ENCODE data around the gene CD96.

Gene CD96

DNA sequence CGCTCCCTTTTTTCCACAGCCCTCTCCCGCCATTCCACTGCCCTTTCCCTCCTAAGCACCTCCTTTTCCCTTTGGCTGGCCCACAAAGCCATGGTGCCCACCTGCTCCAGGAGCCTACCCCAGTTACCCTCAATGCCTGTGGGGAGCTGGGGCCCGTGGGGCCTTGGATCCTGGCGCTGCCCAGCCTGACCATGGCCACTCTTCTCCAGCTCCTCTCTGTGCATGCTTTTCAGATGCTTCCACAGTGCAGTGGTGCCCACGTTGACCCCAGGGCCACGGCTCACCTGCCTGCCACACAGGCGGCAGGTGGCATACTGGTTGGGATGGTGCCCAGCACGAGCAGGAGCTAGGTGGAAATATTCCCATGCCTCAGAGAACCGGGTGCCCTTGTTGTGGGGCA lies 51.7 kb downstream of the CD96 start:
- no peak for DNase-seq (ENCODE audit: low read depth in 2 of 2)

DNA sequence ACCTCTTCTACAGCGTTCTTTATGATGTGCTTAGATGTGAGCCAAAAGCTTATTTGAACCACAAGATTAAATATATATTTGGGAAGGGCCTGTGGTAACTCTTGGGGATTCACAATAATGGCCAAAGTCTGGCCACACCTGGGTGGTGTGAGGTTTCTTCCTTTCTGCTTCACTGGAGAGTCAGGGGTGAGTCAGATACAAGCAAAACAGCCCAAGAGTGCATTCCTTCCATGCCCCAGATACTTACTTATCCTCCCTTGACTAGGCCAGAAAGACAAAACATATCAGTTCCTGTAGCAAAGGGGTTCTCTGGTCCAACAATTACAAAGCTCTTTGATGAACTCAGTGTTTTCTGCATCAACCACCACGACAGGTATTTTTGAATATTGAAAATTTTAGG lies 52.2 kb downstream of the CD96 start:
- no peak for DNase-seq (ENCODE audit: low read depth in 2 of 2)

- no peak for DNase-seq (ENCODE audit: low read depth in 2 of 2)
These were observed 52.8 kb downstream of the CD96 start for GRCh38 chr3:111594781-111595180.

DNA sequence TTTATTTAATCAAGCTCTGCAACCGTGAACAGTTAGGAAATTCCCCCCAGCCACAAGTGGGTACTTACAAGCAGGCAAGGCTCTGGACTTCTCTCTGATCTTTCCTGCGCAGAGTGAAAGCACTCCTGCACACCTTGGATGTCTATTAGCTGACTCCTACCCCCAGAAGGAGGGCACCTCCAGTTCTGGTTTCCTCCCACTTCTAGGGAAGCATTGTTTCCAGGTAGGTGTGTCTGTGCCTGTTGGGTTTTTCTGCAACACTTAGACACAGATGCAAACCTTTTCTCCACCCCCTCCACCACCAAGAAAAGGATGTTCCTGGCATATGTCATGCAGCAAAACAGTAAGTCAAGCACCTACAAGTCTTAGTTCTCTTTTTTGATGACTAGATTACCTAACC lies 53.2 kb downstream of the CD96 start, which contains the start of gene ZBED2:
Gene ZBED2, minus strand, starts transcription at position 115 of the 400 bp plus-strand sequence. CDS start 1,145 bp downstream, outside the sequence.
- DNase-seq (ENCODE audit: low read depth in 2 of 2), result no peak

DNA sequence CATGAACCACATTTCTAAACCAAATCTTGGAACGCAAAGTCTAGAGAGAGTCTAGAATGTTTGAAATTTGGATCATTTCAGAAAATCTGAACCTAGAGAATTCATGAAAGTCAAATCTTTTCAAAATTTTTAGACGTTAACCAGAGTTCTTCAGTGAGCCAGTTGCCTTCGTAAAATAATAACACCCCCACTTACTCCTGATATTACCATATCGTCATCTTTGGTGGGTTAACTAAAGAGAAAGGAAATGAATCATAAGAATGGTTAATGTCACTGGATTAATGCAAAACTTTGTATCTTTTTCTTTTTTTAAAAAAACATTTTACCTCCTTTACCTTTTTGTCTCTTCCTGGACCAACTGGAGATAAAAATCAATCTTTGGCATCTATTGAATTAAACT lies 54.3 kb downstream of the CD96 start:
- no peak for DNase-seq (ENCODE audit: low read depth in 2 of 2)

- no peak for DNase-seq (ENCODE audit: low read depth in 2 of 2)
These were observed 56.1 kb downstream of the CD96 start for GRCh38 chr3:111598139-111598538.

DNA sequence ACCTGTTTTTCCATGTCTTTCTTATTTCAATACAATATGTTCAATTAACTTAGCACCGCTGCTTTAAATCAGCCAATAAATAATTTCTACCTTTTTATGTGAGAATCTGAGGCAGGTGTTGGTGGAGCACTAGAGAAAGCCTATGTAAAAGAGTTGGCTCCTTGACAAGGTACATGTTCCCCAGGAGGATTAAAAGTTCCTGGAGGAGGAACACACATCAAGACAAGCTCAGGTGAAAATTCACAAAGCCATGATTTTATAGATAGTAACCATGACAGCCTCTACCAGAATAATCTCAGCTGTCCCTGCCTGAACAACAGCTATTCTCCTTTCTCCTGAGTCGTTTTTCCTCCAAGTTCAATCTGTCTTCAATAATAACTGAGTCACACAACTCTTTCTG lies 56.6 kb downstream of the CD96 start:
- DNase-seq (ENCODE audit: low read depth in 2 of 2), result no peak

GRCh38 chr3:111601810-111602209 lies 59.8 kb downstream of the CD96 start:
- DNase-seq (ENCODE audit: low read depth in 2 of 2), result no peak

DNA sequence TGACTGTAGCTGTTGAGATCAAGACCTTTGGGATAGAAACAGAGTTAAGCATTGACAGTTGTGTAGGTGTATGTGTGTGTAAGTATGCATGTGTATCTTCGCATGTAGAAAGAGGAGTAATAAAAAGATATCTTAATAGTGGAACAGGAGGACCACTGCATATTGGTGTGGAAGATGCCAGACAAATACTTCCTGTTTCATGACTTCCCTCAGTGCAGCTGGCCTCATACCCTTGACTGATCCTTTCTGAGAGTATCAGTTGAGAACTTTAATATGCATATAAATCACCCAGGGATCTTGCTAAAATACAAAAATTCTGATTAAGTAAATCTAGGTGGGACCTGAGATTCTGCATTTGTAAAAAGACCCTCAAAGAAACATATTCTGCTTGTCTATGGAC lies 61.7 kb downstream of the CD96 start:
- DNase-seq (ENCODE audit: low read depth in 2 of 2), result no peak

DNA sequence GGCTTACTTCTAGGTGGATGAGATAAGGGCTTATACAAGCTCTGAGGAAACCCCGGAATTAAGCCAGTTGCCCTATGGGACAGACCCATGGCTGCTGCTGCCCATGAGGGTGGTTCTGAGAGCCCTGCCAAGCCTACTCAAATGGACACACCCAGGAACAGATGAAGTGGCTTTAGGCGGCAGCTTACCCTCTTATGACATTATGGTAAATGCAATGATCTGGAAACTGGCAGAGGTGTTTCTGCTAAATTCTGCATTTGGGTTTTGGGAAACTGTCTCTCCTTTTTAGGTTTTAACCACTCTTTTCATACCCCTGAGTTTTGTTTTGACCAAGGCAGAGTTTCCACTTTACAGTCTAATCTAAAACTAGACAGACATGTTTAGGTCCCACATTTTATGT lies 62.1 kb downstream of the CD96 start:
- DNase-seq (ENCODE audit: low read depth in 2 of 2), result no peak

DNA sequence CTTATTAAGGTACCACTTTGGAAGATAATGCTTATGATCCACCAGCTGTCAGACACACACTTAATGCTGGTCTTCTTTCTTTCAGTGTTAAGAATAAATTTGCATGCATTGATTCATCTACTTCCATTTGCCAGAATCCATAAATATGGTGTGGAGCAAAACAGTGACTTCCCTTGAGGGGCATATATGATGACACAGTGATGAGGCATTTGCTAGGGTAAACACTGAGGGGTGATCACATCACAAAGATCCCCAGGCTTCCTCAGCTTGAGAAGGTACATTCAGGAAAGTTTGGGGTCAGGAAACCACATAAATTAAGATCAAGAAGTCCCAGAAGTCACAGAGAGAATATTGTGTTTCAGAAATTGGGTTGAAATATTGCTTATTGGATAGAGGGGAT lies 63.0 kb downstream of the CD96 start:
- no peak for DNase-seq (ENCODE audit: low read depth in 2 of 2)

GRCh38 chr3:111605493-111605892 lies 63.5 kb downstream of the CD96 start:
- no peak for DNase-seq (ENCODE audit: low read depth in 2 of 2)

DNA sequence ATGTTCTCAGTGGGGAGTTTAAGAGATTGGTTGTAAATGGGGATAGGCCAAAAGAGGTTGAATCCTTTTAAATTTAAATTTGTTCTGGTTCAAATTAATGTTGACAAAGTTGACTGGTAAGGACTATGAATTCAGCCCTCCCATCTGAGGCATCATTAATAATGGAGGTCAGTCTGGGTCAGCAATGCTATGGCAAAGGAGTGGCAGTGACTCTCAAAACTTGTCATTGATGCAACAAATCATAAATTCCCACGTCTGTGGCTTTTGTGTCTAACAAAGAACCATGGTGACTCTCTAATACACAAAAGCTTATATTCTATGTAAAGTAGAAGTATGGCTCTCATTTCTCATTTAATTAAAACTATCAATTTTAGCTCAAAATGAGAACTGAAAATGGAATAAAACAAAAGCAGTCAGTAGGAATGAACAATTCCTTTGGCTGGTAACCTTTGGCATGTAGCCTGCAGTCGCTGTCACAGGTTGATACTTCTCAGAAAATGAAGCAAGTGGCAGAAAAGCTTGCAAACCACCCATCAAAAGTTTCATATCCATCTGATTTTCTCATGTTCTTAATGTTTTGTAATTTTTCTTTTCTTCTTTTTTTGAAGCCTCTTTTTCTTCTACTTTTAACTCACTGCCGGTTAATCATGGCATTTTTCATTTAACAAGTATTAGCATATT lies 65.4 kb downstream of the CD96 start:
- no peak for DNase-seq (ENCODE audit: low read depth in 2 of 2)

DNA sequence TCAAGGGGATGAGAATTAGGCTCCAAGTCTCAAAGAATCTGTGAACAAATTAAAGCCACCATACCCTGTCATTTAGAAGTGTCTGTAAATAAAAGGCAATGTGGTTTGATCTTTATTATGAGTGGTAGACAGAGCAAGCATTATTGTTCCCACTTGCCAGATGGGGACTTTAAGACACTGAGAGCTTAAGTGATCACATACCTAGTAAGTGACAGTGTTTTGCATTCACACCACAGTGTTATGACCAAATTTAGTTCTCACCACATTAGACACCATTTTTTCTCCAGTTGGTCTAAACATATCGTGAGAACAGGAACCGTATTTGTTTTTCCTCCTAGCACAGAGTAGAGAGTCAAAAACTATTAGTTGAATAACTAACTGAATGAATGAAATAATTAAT lies 66.4 kb downstream of the CD96 start:
- DNase-seq (ENCODE audit: low read depth in 2 of 2), result no peak

DNA sequence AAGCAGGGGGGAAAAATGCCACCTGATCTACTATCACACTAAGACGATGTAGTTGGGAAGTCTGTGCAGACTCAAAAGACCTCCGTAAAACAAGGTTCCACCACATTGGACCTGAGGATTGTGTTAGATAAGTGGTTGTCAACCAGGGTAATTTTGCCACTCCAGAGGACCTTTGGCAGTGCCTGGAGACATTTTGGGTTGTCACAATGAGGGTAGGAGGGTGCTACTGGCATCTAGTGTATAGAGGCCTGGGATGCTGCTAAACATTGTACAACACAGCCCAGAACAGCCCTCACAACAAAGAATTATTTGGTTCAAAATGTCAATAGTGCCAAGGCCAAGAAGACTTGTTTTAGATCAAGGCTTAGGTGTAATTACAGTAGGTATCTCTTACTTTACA lies 67.7 kb downstream of the CD96 start:
- no peak for DNase-seq (ENCODE audit: low read depth in 2 of 2)

- no peak for DNase-seq (ENCODE audit: low read depth in 2 of 2)
These were observed 68.2 kb downstream of the CD96 start for GRCh38 chr3:111610189-111610588.

- no peak for DNase-seq (ENCODE audit: low read depth in 2 of 2)
These were observed 68.6 kb downstream of the CD96 start for GRCh38 chr3:111610612-111611054.

GRCh38 chr3:111613294-111613693 lies 71.3 kb downstream of the CD96 start:
- DNase-seq (ENCODE audit: low read depth in 2 of 2), result no peak

DNA sequence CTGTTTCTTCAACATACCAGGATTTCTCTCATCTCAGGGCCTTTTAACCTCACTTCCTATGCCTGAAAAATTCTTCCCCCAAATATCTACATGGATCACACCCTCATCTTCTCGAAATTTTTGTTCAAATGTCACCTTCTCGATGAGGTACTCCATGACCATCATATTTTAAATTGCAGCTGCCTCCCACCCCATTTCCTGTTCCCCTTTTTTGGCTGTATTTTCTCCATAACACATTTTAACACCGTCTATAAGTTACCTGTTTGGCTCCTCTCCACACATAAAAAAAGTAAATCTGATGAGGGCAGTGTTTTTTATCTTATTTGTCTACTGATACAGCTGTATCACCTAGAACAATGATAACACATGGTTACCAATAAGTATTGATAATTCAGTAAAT lies 73.9 kb downstream of the CD96 start:
- DNase-seq (ENCODE audit: low read depth in 2 of 2), result no peak

DNA sequence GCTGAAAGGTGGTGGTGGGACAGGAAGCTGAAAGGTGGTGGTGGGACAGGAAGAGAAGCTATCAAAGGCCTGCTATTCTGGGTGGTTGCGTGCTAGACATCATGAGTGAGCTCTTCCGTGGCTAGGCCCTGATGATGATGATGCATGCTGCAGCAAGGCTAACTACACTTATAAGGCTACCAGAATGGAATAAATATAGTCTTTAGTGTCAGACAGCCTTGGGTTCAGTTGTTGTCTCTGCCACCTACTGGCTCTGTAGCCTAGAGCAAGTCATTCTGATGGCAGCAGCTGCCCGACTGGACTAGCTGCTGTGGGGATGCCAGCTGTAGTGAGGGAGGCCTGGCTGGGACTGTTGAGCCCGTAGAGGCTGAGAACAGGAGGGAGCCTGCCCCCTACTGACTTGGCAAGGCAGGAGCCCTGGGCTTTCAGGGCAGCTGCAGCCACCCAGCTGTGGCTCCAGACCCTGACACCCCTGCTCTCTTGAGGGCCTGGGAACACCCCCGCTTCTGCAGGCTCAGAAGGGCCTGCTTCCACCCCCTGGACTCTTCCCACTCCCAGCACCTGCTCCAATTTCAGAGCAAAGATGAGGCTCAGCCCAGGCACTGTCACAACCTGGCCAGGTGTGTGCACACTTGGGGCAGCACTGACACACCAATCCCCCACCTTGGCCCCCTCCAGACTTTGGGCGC lies 74.6 kb downstream of the CD96 start:
- peak; percentile 37 to 57 for DNase-seq (ENCODE audit: low read depth in 2 of 2)

- no peak for DNase-seq (ENCODE audit: low read depth in 2 of 2)
These were observed 75.4 kb downstream of the CD96 start for GRCh38 chr3:111617406-111617805.

DNA sequence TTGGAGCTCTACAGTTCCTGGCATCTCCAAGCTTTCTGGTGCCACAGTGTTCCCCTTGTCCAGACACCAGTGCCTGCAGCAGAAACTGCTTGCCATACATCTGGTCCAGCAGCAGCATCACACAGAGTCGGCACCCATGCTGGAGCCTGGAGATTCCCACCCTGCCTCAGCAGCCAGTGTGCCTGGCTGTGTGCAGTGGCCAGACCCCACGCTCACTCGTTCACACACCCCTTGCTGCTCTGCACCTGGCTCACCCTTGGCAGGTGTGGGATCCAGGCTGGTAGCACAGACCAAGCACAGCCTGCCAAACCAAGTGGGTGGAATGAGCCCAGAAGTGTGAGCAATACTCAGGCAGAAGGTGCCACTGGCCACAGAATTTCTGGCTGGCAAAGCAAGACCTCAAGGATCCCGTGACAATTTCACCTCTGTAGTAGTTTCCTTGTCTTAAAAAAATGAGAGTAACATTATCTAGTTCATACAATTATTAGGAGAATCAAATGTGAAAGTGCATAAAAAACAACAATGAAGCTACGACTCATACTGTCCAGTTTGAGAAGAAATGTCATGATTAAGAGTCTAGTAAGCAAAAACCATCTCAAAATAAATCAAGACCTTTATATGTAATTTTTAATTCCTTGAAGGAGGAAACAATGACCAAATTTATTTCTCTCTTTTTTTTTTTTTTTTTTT lies 76.1 kb downstream of the CD96 start:
- no peak for DNase-seq (ENCODE audit: low read depth in 2 of 2)

DNA sequence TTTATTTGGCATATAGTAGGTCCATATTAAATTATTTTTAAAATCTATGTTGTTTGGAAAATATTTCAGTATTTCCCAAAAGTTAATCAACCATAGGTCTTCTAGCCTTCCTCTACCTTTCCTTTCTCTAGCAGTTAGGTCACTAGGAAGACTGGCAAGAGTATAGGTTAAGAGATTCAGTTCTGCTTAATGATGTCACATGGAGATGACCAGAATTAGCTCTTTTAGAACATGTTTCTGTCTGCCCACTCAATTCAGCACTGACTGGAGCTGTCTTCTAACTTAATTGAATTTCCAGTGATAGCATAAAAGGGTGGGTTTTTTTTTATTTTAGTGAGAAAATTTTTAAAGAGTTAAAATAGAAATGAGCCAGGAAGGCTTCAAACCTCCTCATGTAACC lies 76.9 kb downstream of the CD96 start:
- DNase-seq (ENCODE audit: low read depth in 2 of 2), result no peak
